8988T (cell line): ENCODE results near the gene SEZ6L2.
A peak's percentile ranks its signal among the peaks of the same experiment; 100 is the strongest.
"Not testable (repeated sequence)": the region's sequence is repeated elsewhere in the genome, so short reads cannot be mapped to it uniquely, and the experiment has no call there.

Source experiments
- DNase-seq: peaks from one replicate; pipeline ENCODE4 v3.0.0; 2011

The SEZ6L2 gene

GRCh38 chr16:29899516-29900101, at the start of gene SEZ6L2:
SEZ6L2 (minus strand) TSS chr16:29899550; CDS start chr16:29899019, 531 bp downstream.
- peak; percentile 69 for DNase-seq

- no peak for DNase-seq
These were observed 48.5 kb upstream of the SEZ6L2 start for GRCh38 chr16:29947897-29948296.

- no peak for DNase-seq
These were observed 44.8 kb upstream of the SEZ6L2 start for GRCh38 chr16:29943846-29944799.

GRCh38 chr16:29940656-29941055, 41.3 kb upstream of the SEZ6L2 start:
- no peak for DNase-seq

- not testable (repeated sequence) for DNase-seq
These were observed 32.4 kb upstream of the SEZ6L2 start for GRCh38 chr16:29931750-29932149.

GRCh38 chr16:29927070-29927905, 27.9 kb upstream of the SEZ6L2 start:
- DNase-seq = no peak

- DNase-seq = no peak
These were observed 27.3 kb upstream of the SEZ6L2 start for GRCh38 chr16:29926711-29927052.

- DNase-seq = peak; percentile 88
These were observed 26.7 kb upstream of the SEZ6L2 start, which contains the start of gene KCTD13 for GRCh38 chr16:29925781-29926710. KCTD13 (minus strand) TSS chr16:29926226; CDS start chr16:29926033, 193 bp downstream.

GRCh38 chr16:29925105-29925756, 25.9 kb upstream of the SEZ6L2 start:
- no peak for DNase-seq

GRCh38 chr16:29922986-29923501, 23.7 kb upstream of the SEZ6L2 start:
- no peak for DNase-seq

GRCh38 chr16:29922326-29922725, 23.0 kb upstream of the SEZ6L2 start:
- DNase-seq = no peak

- no peak for DNase-seq
These were observed 21.7 kb upstream of the SEZ6L2 start for GRCh38 chr16:29921034-29921385.

GRCh38 chr16:29920288-29921033, 21.1 kb upstream of the SEZ6L2 start:
- DNase-seq = no peak

GRCh38 chr16:29916979-29917378, 17.6 kb upstream of the SEZ6L2 start:
- DNase-seq = no peak

- no peak for DNase-seq
These were observed 16.4 kb upstream of the SEZ6L2 start for GRCh38 chr16:29915590-29916247.

GRCh38 chr16:29913514-29913913, 14.2 kb upstream of the SEZ6L2 start:
- DNase-seq = no peak

GRCh38 chr16:29912087-29912486, 12.7 kb upstream of the SEZ6L2 start:
- no peak for DNase-seq

GRCh38 chr16:29911676-29912010, 12.3 kb upstream of the SEZ6L2 start:
- DNase-seq = no peak

- DNase-seq = no peak
These were observed 11.7 kb upstream of the SEZ6L2 start for GRCh38 chr16:29910819-29911675.
